Erythroblast (primary cell): ENCODE measurements around the gene MFAP4.

Source experiments
- DNase-seq, 2 experiments: peaks; one replicate each; lab custom pipeline; 2025; lab: John Stamatoyannopoulos, UW
- GATA1 ChIP-seq: IDR thresholded peaks from 2 replicates; pipeline ENCODE4 v1.6.1; 2011; ENCODE audit warnings: low read depth, mild to moderate bottlenecking, control low read depth, low read length, moderate library complexity
- POLR2A ChIP-seq: IDR thresholded peaks from 2 replicates; pipeline ENCODE4 v1.6.1; 2011; ENCODE audit warnings: mild to moderate bottlenecking, low read length

The MFAP4 gene

GRCh38 chr17:19348081-19348650 lies 38.8 kb downstream of the MFAP4 start:
- no peak for DNase-seq
- TF ChIP-seq GATA1, result no peak

GRCh38 chr17:19347323-19348080 lies 39.5 kb downstream of the MFAP4 start:
- DNase-seq, result no peak
- TF ChIP-seq GATA1 (no peak), POLR2A (no peak)

DNA sequence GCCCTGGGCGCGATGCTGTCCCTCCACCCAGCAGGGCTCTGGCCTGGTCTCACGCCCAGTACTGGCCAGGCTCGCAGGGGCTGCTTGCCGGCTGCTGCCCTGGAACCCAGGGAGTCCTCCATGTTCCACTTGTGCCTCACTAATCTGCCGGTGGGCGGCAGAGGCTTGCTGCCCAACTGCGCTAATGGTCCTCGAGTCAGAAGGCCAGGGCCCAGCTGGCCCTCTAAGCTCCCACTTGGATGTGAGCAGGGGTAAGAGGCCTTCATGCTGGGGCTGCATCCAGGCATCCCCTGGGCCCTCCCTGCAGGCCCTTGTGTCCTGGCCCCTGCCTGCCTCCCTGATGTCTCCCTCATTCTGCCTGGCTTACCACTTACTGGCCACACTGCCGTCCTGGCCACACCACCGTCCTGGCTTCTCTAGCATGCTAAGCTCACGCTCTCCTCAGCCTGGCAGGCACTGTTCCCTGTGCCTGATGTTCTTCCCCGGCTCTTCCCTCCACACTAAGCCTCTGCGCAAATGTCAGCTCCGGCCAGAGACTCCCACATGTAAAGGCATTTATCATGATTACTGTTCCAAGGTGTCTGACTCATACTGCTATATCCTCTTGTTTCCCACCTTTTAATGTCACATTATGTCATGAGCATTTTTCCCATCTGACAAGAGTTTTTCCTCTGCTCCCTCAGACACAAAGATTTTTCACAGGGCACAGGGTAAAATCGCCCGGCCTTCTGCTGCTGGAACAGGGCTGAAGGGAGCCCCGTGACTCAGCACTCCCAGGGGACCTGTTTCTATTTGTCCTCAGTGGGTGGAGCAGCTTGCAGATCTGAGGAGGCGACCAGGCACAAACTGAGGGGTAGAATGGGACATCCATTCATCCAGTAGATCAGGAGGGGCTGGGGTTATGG lies 40.4 kb downstream of the MFAP4 start:
- no peak for TF ChIP-seq POLR2A
- no peak for TF ChIP-seq GATA1
- peak; percentile 78 to 83 for DNase-seq

DNA sequence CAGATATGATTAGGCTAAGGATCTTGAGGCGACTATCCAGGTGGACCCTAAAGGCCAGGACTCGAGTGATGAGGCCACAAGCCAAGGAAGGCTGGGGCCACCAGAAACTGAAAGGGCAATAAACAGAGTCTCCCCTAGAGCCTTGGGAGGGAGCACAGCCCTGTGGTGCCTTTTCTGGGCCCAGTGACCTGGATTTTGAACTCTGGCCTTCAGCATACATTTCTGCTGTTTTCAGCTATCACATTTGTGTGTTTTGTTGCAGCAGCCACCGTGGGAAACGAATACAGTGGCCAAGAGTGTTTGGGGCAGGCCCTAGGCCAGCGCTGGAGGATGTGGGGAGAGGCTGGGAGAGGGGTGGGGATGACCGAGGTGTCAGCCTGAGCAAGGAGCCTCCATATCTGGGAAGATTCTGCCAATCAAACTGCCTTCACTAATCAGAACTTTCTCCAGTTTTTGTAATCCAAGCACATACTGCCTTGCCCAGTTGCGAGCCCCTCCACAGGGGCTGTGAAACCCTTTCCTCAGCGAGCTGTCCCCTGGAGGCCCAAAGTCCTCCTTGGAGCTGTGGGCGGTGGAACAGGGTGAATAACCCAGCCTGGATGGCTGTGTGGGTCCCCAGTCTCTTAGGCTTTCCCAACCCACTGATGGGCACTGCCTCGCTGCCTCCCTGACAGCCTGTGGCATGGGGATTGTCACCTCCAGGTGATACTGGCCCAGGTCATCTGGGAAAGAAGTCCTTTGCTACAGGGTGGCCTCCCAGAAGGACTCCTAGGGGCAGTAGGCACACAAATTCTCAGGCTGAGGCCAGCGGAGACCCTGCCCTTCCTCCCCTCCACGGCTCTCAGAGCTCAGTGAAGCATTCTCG lies 41.3 kb downstream of the MFAP4 start:
- TF ChIP-seq GATA1 (no peak), POLR2A (no peak)
- no peak for DNase-seq

- no peak for DNase-seq
- no peak for TF ChIP-seq GATA1
- no peak for TF ChIP-seq POLR2A
Observed at GRCh38 chr17:19345067-19345460, 41.9 kb downstream of the MFAP4 start.

- DNase-seq, result no peak
- TF ChIP-seq POLR2A, result no peak
- TF ChIP-seq GATA1, result no peak
Observed at GRCh38 chr17:19344311-19345066, 42.5 kb downstream of the MFAP4 start.

- no peak for DNase-seq
- TF ChIP-seq POLR2A (no peak), GATA1 (no peak)
Observed at GRCh38 chr17:19343671-19344151, 43.3 kb downstream of the MFAP4 start.

GRCh38 chr17:19343256-19343630 lies 43.7 kb downstream of the MFAP4 start:
- TF ChIP-seq GATA1 (no peak), POLR2A (no peak)
- DNase-seq, result peak; percentile 79 to 90

DNA sequence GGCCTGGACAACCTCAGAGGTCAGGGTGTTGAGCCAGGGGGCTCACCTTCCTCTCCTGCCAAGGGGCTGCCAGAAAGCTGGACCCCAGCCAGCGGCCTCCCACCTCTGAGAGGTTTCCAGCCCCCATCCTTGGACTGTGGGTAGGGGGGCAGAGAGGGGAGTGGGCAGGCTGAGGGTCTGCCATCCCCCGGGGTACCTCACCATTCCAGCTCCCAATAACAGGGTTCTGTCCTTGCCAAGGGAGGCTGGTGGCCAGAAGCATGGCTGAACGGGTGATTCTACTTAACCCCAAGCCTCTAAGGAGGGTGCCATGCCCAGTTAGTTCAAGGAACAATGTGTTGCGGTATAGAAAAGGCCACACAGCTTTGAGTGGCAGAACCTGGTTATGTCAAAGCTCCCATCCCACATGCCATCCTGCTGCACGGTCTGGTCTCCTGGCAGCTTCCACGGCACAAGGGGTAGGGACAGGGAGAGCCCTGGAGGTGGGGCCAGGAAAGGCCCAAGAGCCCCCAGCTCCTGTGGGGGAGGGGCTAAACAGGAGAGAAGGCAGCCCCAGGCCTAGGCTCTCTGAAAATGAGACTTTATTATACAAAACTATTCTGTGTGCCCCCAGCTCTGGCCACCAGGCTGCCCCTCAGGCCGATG lies 44.3 kb downstream of the MFAP4 start:
- no peak for TF ChIP-seq POLR2A
- TF ChIP-seq GATA1, result no peak
- DNase-seq, result no peak

GRCh38 chr17:19341641-19342610 lies 45.1 kb downstream of the MFAP4 start:
- TF ChIP-seq POLR2A, result no peak
- TF ChIP-seq GATA1, result no peak
- peak in 1 of 2 experiments; percentile 39 for DNase-seq

GRCh38 chr17:19341211-19341631 lies 45.8 kb downstream of the MFAP4 start:
- TF ChIP-seq POLR2A (no peak), GATA1 (no peak)
- DNase-seq, result no peak
